GM18870 (cell line): Measurements from ENCODE around the gene OR4K1.
"Not testable (repeated sequence)": the region's sequence is repeated elsewhere in the genome, so short reads cannot be mapped to it uniquely, and the experiment has no call there.

Source experiments
- ATAC-seq: cut with Tn5 transposase; IDR thresholded peaks from one replicate; pipeline ENCODE4 v1.9.1; 2021; ENCODE audit warnings: moderate library complexity; ENCODE audit not compliant: unreplicated experiment

The OR4K1 gene

GRCh38 chr14:19930617-19931016 is at the start of gene OR4K1:
TSS of gene OR4K1 (plus strand) at chr14:19930917. CDS start at chr14:19935667, 4,750 bp downstream.
- no peak for ATAC-seq

- ATAC-seq = no peak
Observed at GRCh38 chr14:19895282-19895681, 35.4 kb upstream of the OR4K1 start.

GRCh38 chr14:19900999-19901398 is 29.7 kb upstream of the OR4K1 start:
- ATAC-seq = no peak

- no peak for ATAC-seq
Observed at GRCh38 chr14:19902409-19902808, 28.3 kb upstream of the OR4K1 start.

GRCh38 chr14:19906665-19907064 is 24.1 kb upstream of the OR4K1 start:
- no peak for ATAC-seq

GRCh38 chr14:19911114-19911513 is 19.6 kb upstream of the OR4K1 start:
- ATAC-seq = no peak

GRCh38 chr14:19917243-19917642 is 13.5 kb upstream of the OR4K1 start:
- no peak for ATAC-seq

- no peak for ATAC-seq
Observed at GRCh38 chr14:19917955-19918518, 12.7 kb upstream of the OR4K1 start.

GRCh38 chr14:19918553-19919264 is 12.0 kb upstream of the OR4K1 start:
- no peak for ATAC-seq

- ATAC-seq = no peak
Observed at GRCh38 chr14:19920021-19920657, 10.6 kb upstream of the OR4K1 start, which contains the start of gene OR4K5. TSS of gene OR4K5 (plus strand) at chr14:19920607. CDS start at chr14:19920607, 0 bp downstream.

GRCh38 chr14:19941668-19942067 is 11.0 kb downstream of the OR4K1 start:
- no peak for ATAC-seq

GRCh38 chr14:19947413-19948090 is 16.8 kb downstream of the OR4K1 start:
- no peak for ATAC-seq

- no peak for ATAC-seq
Observed at GRCh38 chr14:19949218-19949617, 18.5 kb downstream of the OR4K1 start.

GRCh38 chr14:19969735-19970134 is 39.0 kb downstream of the OR4K1 start:
- ATAC-seq = not testable (repeated sequence)

GRCh38 chr14:19974844-19975243 is 44.1 kb downstream of the OR4K1 start:
- ATAC-seq = no peak

- ATAC-seq = no peak
Observed at GRCh38 chr14:19975291-19975690, 44.6 kb downstream of the OR4K1 start, which contains the start of gene OR4K15. TSS of gene OR4K15 (plus strand) at chr14:19975591. CDS start at chr14:19975591, 0 bp downstream.
